LNCaP clone FGC (cell line): ENCODE measurements around the gene G3BP1.
"Not testable (repeated sequence)": the region's sequence is repeated elsewhere in the genome, so short reads cannot be mapped to it uniquely, and the experiment has no call there.

Experiments used
- DNase-seq: peaks from one replicate; pipeline ENCODE4 v3.0.0-alpha.2; 2011; ENCODE audit warnings: low read depth
- H3K4me3 ChIP-seq: 2 replicates; pipeline ENCODE4 v1.5.1; 2011; ENCODE audit warnings: mild to moderate bottlenecking, low read depth, low read length, control low read depth
- CTCF ChIP-seq: IDR thresholded peaks from 2 replicates; pipeline ENCODE4 v1.5.1; 2012; ENCODE audit warnings: mild to moderate bottlenecking; ENCODE audit not compliant: control insufficient read depth, insufficient read depth; ENCODE audit errors: extremely low read depth

G3BP1 gene

GRCh38 chr5:151771259-151772028 is at the start of gene G3BP1:
TSS of gene G3BP1 (plus strand) at chr5:151771954. CDS start at chr5:151786621, 14,667 bp downstream.
- peak within 1 kb of the TSS; percentile 82 for H3K4me3 ChIP-seq

GRCh38 chr5:151722546-151722945 is 49.2 kb upstream of the G3BP1 start:
- no peak for TF ChIP-seq CTCF
- no peak for DNase-seq
- no peak overlapping the region for H3K4me3 ChIP-seq

More at GRCh38 chr5:151771259-151772028, at the start of gene G3BP1:
- peak; percentile 21; the same call in 1 of the 2 replicates for TF ChIP-seq CTCF
- DNase-seq, result peak; percentile 100

- DNase-seq, result no peak
- no peak for TF ChIP-seq CTCF
- H3K4me3 ChIP-seq, result no peak overlapping the region
These were observed 47.4 kb upstream of the G3BP1 start for GRCh38 chr5:151724360-151724759.

- DNase-seq, H3K4me3 ChIP-seq: not testable (repeated sequence)
These were observed 42.2 kb upstream of the G3BP1 start for GRCh38 chr5:151729597-151729996.

GRCh38 chr5:151730381-151730780 is 41.4 kb upstream of the G3BP1 start:
- no peak for DNase-seq
- TF ChIP-seq CTCF, result no peak
- no peak overlapping the region for H3K4me3 ChIP-seq

- no peak overlapping the region for H3K4me3 ChIP-seq
- TF ChIP-seq CTCF, result no peak
- no peak for DNase-seq
These were observed 38.2 kb upstream of the G3BP1 start for GRCh38 chr5:151733358-151734063.

- H3K4me3 ChIP-seq, result no peak overlapping the region
- DNase-seq, result no peak
- TF ChIP-seq CTCF, result no peak
These were observed 37.7 kb upstream of the G3BP1 start for GRCh38 chr5:151734064-151734408.
